H1 (cell line): Measurements from ENCODE around the gene TMUB2. TPM values are rescaled to one million over a fixed set of nuclear protein-coding genes. Genes with fewer than 3 reads are reported as not detected.

Experiments
- SRF ChIP-seq: IDR thresholded peaks from 2 replicates; pipeline ENCODE4 v1.6.1; 2011; ENCODE audit warnings: mild to moderate bottlenecking, low read depth, low read length, moderate library complexity
- microRNA-seq, 2 experiments: library from miRNA; unstranded; fragments of <30 nt; microRNA quantifications; one replicate each; pipeline versions ENCODE4 to v1.2.0, GENCODE V29; 2016 to 2020; ENCODE audit warnings: borderline microRNAs expressed in 2 of 2, borderline number of aligned reads in 2 of 2, borderline replicate concordance in 1 of 2
- polyA plus RNA-seq, 7 experiments: library from polyadenylated mRNA; depleted of rRNA in 3 of 7; stranded (reverse) in 5 of 7; unstranded in 2 of 7; fragments of >200 nt in 5 of 7; fragments of 200-250 nt in 2 of 7; gene quantifications; 1 replicate in 5 of 7; 2 replicates in 1 of 7; 4 replicates in 1 of 7; pipeline versions ENCODE4 v1.2.1 to v1.2.3, GENCODE V29; 2011 to 2013; ENCODE audit warnings: missing spikeins in 2 of 7, mixed read lengths in 2 of 7
- small RNA-seq: library from polyadenylated mRNA; stranded (forward); fragments of <200 nt; extraction: miRNeasy Mini kit (QIAGEN cat#:217004); gene quantifications from one replicate; pipeline ENCODE3, GENCODE V24; 2013; ENCODE audit not compliant: insufficient read depth
- total RNA-seq: library from RNA; stranded (reverse); fragmentation: NEBNext Ultra II Directional; extraction: Animal tissue kit (Norgen Biotek cat#: 25700); gene quantifications from 2 replicates; pipeline ENCODE4 v1.2.1, GENCODE V29; 2021

The TMUB2 gene
- total and polyA plus RNA-seq, 2 of the 8 experiments (the other 6 are each of a cell fraction or from before 2014, with no cell fraction given) = 18.5 to 30.5 TPM

DNA sequence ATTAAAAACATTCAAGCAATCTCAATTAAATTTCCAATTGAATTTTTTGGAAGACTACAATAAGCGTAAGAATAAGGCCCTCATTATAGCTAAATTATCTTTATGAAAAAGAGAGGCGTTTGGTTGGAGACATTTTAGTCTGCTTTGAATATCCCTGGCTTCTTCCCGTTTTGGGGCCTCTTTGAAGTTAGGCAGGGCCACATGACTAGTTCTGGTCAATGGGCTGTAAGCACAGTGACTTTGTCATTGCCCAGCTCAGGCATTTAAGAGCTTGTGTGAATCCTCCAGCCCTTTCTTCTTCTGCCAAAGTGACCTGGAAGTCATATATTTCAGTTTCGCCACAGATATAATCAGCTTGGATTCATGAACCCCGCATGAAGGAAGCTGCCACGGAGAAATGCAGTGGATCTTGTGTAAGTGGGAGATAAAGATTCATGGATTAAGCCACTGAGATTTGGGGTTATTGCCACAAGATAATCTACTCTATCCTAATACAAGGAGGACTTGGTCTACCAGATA, 54.4 kb downstream of the TMUB2 start (continued):
- TF ChIP-seq SRF = no peak

Small RNA genes lying within 50 kb of the gene (microRNA-seq; reads per million reads assigned to microRNA genes)
- gene MIR6782 = 0 to 0.41 reads per million in 2 experiments

Small RNA genes lying within 50 kb of the gene (small RNA-seq; reads per million reads assigned to genes)
- gene MIR6782 = 0.51 reads per million

Other genes starting within 250 kb of the TMUB2 start
- not detected in 2 replicates for gene PPY, start 244.5 kb upstream of the TMUB2 start, total RNA-seq
- gene PPY, start 244.5 kb upstream of the TMUB2 start, polyA plus RNA-seq (2011; rRNA removed) = 0.26 TPM in 1 of 2 replicates, not detected in the other
- 0.42 and 0.93 TPM in 2 replicates for gene PYY, start 233.0 kb upstream of the TMUB2 start, total RNA-seq
- 2.7 and 3.4 TPM in 2 replicates for gene PYY, start 233.0 kb upstream of the TMUB2 start, polyA plus RNA-seq (2011; rRNA removed)
- 5.1 TPM in 2 replicates for gene NAGS, start 182.3 kb upstream of the TMUB2 start, total RNA-seq
- gene NAGS, start 182.3 kb upstream of the TMUB2 start, polyA plus RNA-seq (2011; rRNA removed) = 4.0 and 4.4 TPM in 2 replicates
- 16.1 and 20.9 TPM in 2 replicates for gene TMEM101, start 172.0 kb upstream of the TMUB2 start, total RNA-seq
- gene TMEM101, start 172.0 kb upstream of the TMUB2 start, polyA plus RNA-seq (2011; rRNA removed) = 44.7 and 55.6 TPM in 2 replicates
- 118 and 142 TPM in 2 replicates for gene LSM12, start 120.3 kb upstream of the TMUB2 start, total RNA-seq
- 51.6 and 69.8 TPM in 2 replicates for gene LSM12, start 120.3 kb upstream of the TMUB2 start, polyA plus RNA-seq (2011; rRNA removed)
- 104 and 114 TPM in 2 replicates for gene G6PC3, start 116.2 kb upstream of the TMUB2 start, total RNA-seq
- 343 and 436 TPM in 2 replicates for gene G6PC3, start 116.2 kb upstream of the TMUB2 start, polyA plus RNA-seq (2011; rRNA removed)
- 48.5 and 54.0 TPM in 2 replicates for gene HDAC5, start 63.3 kb upstream of the TMUB2 start, total RNA-seq
- gene HDAC5, start 63.3 kb upstream of the TMUB2 start, polyA plus RNA-seq (2011; rRNA removed) = 54.4 and 79.2 TPM in 2 replicates
- 18.8 and 19.4 TPM in 2 replicates for gene HROB, start 45.0 kb upstream of the TMUB2 start, total RNA-seq
- 21.6 and 24.1 TPM in 2 replicates for gene HROB, start 45.0 kb upstream of the TMUB2 start, polyA plus RNA-seq (2011; rRNA removed)
- 0.19 TPM in 1 of 2 replicates, not detected in the other for gene ASB16, start 16.3 kb upstream of the TMUB2 start, total RNA-seq
- gene ASB16, start 16.3 kb upstream of the TMUB2 start, polyA plus RNA-seq (2011; rRNA removed) = 0.05 and 0.09 TPM in 2 replicates
- 103 and 106 TPM in 2 replicates for gene ATXN7L3, start 12.9 kb downstream of the TMUB2 start, total RNA-seq
- gene ATXN7L3, start 12.9 kb downstream of the TMUB2 start, polyA plus RNA-seq (2011; rRNA removed) = 53.7 and 72.5 TPM in 2 replicates
- 102 and 106 TPM in 2 replicates for gene UBTF, start 32.7 kb downstream of the TMUB2 start, total RNA-seq
- 14.7 and 18.0 TPM in 2 replicates for gene UBTF, start 32.7 kb downstream of the TMUB2 start, polyA plus RNA-seq (2011; rRNA removed)
- gene SLC4A1, start 81.2 kb downstream of the TMUB2 start, total RNA-seq = 0.08 TPM in 1 of 2 replicates, not detected in the other
- gene SLC4A1, start 81.2 kb downstream of the TMUB2 start, polyA plus RNA-seq (2011; rRNA removed) = 0.08 and 0.09 TPM in 2 replicates
- gene RUNDC3A, start 121.6 kb downstream of the TMUB2 start, total RNA-seq = 6.1 and 6.4 TPM in 2 replicates
- 13.8 and 15.6 TPM in 2 replicates for gene RUNDC3A, start 121.6 kb downstream of the TMUB2 start, polyA plus RNA-seq (2011; rRNA removed)
- gene SLC25A39, start 137.9 kb downstream of the TMUB2 start, total RNA-seq = 189 and 200 TPM in 2 replicates
- gene SLC25A39, start 137.9 kb downstream of the TMUB2 start, polyA plus RNA-seq (2011; rRNA removed) = 291 and 408 TPM in 2 replicates
- 108 and 117 TPM in 2 replicates for gene GRN, start 158.3 kb downstream of the TMUB2 start, total RNA-seq
- 387 and 526 TPM in 2 replicates for gene GRN, start 158.3 kb downstream of the TMUB2 start, polyA plus RNA-seq (2011; rRNA removed)
- gene FAM171A2, start 176.9 kb downstream of the TMUB2 start, total RNA-seq = 23.9 and 24.1 TPM in 2 replicates
- gene FAM171A2, start 176.9 kb downstream of the TMUB2 start, polyA plus RNA-seq (2011; rRNA removed) = 21.9 and 31.8 TPM in 2 replicates
- gene ITGA2B, start 202.7 kb downstream of the TMUB2 start, total RNA-seq = 11.3 and 12.3 TPM in 2 replicates
- 6.9 and 12.4 TPM in 2 replicates for gene ITGA2B, start 202.7 kb downstream of the TMUB2 start, polyA plus RNA-seq (2011; rRNA removed)